Measurements from ENCODE around the gene ANK2.

GRCh38 chr4:113289766-113290165, 240.3 kb downstream of the ANK2 start:
- TF ChIP-seq, protein P1, sequence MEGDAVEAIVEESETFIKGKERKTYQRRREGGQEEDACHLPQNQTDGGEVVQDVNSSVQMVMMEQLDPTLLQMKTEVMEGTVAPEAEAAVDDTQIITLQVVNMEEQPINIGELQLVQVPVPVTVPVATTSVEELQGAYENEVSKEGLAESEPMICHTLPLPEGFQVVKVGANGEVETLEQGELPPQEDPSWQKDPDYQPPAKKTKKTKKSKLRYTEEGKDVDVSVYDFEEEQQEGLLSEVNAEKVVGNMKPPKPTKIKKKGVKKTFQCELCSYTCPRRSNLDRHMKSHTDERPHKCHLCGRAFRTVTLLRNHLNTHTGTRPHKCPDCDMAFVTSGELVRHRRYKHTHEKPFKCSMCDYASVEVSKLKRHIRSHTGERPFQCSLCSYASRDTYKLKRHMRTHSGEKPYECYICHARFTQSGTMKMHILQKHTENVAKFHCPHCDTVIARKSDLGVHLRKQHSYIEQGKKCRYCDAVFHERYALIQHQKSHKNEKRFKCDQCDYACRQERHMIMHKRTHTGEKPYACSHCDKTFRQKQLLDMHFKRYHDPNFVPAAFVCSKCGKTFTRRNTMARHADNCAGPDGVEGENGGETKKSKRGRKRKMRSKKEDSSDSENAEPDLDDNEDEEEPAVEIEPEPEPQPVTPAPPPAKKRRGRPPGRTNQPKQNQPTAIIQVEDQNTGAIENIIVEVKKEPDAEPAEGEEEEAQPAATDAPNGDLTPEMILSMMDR (conservative IDR thresholded peaks at IDR 0.05; ENCODE audit: low read length) = no peak
- no peak for TF ChIP-seq EZH2phosphoT487 (IDR thresholded peaks at IDR 0.05; ENCODE audit: borderline replicate concordance, low read depth, low read length)
